Neural cell (in vitro differentiated cells): ENCODE data around the gene DNM3.

Experiments
- EZH2 ChIP-seq: fragments of 200-600, 300-800 bp; shearing (Covaris generic), sonication (generic); IDR thresholded peaks from 2 replicates; pipeline ENCODE4 v1.6.1; 2014; ENCODE audit warnings: antibody characterized with exemption, low read length, borderline replicate concordance, mild to moderate bottlenecking; ENCODE audit not compliant: insufficient read depth, poor library complexity, severe bottlenecking
- POLR2AphosphoS5 ChIP-seq: IDR thresholded peaks from 2 replicates; pipeline ENCODE4 v1.6.1; 2012
- SMC3 ChIP-seq: fragments of 450-650 bp; conservative IDR thresholded peaks from 2 replicates; pipeline ENCODE4 v1.6.1; 2014; ENCODE audit warnings: antibody characterized with exemption, mild to moderate bottlenecking, moderate library complexity; ENCODE audit not compliant: poor library complexity
- TF ChIP-seq, protein P1 (sequence below): fragments of 450-650 bp; IDR thresholded peaks from 2 replicates; pipeline ENCODE4 v1.5.1; 2014; ENCODE audit warnings: antibody characterized with exemption, mild to moderate bottlenecking, moderate library complexity; ENCODE audit not compliant: poor library complexity, severe bottlenecking
- TF ChIP-seq, protein P2 (sequence below): IDR thresholded peaks from 2 replicates; pipeline ENCODE4 v1.6.1; 2012; ENCODE audit warnings: borderline replicate concordance

DNA sequence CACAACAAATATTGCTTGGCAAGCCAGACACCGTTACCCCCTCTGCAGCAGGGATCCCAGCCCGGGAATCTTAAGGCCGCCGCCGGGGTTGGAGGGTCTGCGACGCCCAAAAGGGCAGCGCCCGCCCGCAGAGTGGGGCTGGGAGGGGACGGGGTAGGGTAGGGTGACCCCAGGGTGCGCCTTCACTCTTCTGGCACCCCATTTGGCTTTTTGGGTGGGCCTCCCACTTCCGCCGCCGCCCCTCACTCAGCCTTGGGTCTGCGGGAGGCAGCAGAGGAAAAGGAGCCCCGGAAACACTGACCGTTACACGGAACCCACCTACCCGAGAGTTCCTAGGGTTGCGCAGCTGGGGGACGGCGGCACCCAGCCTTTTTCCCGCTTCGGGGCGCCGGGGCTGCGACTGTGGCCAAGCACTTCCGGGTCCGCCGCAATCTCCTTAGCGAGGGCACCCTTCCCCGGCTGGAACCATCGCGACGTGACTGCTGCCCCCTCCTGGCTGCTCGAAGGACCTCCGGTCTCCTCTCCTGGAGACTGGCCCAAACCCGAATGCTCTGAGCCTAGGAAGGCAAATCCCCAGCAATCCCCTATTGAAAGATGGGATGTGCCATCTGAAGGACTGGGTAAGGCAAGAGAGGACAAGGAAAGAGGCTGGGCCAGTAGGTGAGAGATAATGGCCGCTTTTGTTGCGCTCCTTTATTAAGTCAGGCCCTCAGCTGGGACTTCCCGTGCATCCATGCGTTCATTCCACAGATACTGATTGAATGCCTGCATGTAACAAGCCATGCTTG lies 602.6 kb downstream of the DNM3 start, which contains the start of gene PIGC:
- TF ChIP-seq, protein P1, sequence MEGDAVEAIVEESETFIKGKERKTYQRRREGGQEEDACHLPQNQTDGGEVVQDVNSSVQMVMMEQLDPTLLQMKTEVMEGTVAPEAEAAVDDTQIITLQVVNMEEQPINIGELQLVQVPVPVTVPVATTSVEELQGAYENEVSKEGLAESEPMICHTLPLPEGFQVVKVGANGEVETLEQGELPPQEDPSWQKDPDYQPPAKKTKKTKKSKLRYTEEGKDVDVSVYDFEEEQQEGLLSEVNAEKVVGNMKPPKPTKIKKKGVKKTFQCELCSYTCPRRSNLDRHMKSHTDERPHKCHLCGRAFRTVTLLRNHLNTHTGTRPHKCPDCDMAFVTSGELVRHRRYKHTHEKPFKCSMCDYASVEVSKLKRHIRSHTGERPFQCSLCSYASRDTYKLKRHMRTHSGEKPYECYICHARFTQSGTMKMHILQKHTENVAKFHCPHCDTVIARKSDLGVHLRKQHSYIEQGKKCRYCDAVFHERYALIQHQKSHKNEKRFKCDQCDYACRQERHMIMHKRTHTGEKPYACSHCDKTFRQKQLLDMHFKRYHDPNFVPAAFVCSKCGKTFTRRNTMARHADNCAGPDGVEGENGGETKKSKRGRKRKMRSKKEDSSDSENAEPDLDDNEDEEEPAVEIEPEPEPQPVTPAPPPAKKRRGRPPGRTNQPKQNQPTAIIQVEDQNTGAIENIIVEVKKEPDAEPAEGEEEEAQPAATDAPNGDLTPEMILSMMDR: peak; percentile 94
- no peak for TF ChIP-seq EZH2
- TF ChIP-seq SMC3: peak; percentile 81
- peak; percentile 57 for TF ChIP-seq POLR2AphosphoS5
- TF ChIP-seq, protein P2, sequence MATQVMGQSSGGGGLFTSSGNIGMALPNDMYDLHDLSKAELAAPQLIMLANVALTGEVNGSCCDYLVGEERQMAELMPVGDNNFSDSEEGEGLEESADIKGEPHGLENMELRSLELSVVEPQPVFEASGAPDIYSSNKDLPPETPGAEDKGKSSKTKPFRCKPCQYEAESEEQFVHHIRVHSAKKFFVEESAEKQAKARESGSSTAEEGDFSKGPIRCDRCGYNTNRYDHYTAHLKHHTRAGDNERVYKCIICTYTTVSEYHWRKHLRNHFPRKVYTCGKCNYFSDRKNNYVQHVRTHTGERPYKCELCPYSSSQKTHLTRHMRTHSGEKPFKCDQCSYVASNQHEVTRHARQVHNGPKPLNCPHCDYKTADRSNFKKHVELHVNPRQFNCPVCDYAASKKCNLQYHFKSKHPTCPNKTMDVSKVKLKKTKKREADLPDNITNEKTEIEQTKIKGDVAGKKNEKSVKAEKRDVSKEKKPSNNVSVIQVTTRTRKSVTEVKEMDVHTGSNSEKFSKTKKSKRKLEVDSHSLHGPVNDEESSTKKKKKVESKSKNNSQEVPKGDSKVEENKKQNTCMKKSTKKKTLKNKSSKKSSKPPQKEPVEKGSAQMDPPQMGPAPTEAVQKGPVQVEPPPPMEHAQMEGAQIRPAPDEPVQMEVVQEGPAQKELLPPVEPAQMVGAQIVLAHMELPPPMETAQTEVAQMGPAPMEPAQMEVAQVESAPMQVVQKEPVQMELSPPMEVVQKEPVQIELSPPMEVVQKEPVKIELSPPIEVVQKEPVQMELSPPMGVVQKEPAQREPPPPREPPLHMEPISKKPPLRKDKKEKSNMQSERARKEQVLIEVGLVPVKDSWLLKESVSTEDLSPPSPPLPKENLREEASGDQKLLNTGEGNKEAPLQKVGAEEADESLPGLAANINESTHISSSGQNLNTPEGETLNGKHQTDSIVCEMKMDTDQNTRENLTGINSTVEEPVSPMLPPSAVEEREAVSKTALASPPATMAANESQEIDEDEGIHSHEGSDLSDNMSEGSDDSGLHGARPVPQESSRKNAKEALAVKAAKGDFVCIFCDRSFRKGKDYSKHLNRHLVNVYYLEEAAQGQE: peak; percentile 26
